Astrocyte of the spinal cord (primary cell): ENCODE data around the gene SIVA1.

Experiments
- DNase-seq: peaks from one replicate; pipeline ENCODE4 v3.0.0; 2011; ENCODE audit warnings: low read depth, low spot score
- H3K4me3 ChIP-seq: 2 replicates; pipeline ENCODE4 v1.5.1; 2011; ENCODE audit warnings: low read depth, mild to moderate bottlenecking, low read length, moderate library complexity
- in situ Hi-C: cut with HindIII; loops from 2 replicates; pipeline ENCODE4 v1.10.0; 2017; ENCODE audit warnings: low sequenced_read_pairs
- TF ChIP-seq, protein P1 (sequence below): IDR thresholded peaks from 2 replicates; pipeline ENCODE4 v1.5.1; 2012; ENCODE audit warnings: low read depth, mild to moderate bottlenecking, low read length, inconsistent platforms

The SIVA1 gene, protein sequence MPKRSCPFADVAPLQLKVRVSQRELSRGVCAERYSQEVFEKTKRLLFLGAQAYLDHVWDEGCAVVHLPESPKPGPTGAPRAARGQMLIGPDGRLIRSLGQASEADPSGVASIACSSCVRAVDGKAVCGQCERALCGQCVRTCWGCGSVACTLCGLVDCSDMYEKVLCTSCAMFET

DNA sequence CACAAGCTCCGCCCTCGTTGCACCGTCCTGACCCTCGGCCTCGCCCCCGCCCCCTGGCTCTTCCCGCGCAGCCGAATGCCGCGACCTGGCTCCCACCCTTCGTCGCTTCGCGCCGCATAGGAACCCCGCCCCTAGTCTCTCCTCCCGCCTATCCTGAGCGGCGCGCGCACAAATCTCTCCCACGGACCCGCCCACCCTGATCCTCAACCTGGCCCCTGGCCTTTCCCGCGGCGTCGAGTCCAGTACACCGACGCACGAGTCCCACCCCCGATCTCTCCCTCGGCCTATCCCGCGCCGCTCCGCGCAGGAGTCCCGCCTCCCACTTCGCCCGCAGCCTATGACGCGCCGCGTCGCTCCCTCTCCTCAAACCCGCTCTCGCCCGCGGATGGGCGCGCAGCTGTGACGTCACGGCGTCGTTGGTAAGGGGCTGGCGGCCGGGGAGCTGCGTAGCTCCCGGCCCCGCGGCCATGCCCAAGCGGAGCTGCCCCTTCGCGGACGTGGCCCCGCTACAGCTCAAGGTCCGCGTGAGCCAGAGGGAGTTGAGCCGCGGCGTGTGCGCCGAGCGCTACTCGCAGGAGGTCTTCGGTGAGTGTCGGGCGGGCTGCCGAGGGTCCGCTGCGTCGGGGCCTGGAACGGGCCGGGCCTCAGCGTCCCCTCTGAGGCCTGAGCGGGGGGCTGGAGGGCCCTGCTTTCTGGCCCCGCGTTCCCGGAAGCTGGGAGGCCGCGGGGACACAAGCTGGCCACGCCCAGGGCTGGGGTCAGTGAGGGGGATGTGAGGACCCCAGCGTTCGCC lies at the start of gene SIVA1:
SIVA1 (plus strand) TSS at position 413 of the 793 bp plus-strand sequence; CDS start at position 468, 55 bp downstream.
- in situ Hi-C loops = no loop called here
- TF ChIP-seq, protein P1, sequence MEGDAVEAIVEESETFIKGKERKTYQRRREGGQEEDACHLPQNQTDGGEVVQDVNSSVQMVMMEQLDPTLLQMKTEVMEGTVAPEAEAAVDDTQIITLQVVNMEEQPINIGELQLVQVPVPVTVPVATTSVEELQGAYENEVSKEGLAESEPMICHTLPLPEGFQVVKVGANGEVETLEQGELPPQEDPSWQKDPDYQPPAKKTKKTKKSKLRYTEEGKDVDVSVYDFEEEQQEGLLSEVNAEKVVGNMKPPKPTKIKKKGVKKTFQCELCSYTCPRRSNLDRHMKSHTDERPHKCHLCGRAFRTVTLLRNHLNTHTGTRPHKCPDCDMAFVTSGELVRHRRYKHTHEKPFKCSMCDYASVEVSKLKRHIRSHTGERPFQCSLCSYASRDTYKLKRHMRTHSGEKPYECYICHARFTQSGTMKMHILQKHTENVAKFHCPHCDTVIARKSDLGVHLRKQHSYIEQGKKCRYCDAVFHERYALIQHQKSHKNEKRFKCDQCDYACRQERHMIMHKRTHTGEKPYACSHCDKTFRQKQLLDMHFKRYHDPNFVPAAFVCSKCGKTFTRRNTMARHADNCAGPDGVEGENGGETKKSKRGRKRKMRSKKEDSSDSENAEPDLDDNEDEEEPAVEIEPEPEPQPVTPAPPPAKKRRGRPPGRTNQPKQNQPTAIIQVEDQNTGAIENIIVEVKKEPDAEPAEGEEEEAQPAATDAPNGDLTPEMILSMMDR = no peak
- H3K4me3 ChIP-seq = peak within 1 kb of the TSS; percentile 90
- peak; percentile 100 for DNase-seq

DNA sequence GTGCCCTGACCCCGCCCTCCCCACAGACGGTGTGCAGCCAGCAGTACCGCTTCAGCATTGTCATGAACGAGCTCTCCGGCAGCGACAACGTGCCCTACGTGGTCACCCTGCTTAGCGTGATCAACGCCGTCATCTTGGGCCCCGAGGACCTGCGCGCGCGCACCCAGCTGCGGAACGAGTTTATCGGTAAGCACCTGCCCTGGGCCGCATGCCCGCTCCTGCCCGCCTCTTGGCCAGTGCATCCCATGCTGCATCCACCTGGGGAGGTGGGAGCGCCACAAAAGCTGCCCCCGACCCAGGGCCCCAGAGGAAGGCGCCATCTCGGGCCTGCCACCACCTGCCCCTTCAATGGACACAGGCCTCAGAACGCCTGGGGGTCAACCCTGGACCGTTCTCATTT lies 49.7 kb upstream of the SIVA1 start:
- H3K4me3 ChIP-seq = no peak overlapping the region
- TF ChIP-seq, protein P1 = no peak
- in situ Hi-C loops = no loop called here
- no peak for DNase-seq

DNA sequence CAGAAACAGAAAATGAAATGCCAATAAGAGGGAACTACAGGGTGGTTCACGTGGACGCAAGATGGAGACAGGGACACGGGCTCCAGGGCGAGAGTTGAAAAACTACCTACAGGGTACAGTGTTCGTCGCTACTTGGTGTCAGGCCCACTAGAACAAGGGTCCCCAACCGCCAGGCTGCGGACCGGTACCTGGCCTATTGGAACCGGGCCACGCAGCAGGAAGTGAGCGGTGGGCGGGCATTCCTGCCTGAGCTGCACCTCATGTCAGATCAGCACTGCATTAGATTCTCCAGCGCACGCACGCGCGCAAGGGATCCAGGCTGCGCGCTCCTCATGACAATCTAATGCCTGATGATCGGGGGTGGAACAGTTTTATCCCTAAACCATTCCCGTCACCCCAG lies 48.7 kb upstream of the SIVA1 start:
- H3K4me3 ChIP-seq = no peak overlapping the region
- DNase-seq = no peak
- in situ Hi-C loops = no loop called here
- TF ChIP-seq, protein P1 = no peak

DNA sequence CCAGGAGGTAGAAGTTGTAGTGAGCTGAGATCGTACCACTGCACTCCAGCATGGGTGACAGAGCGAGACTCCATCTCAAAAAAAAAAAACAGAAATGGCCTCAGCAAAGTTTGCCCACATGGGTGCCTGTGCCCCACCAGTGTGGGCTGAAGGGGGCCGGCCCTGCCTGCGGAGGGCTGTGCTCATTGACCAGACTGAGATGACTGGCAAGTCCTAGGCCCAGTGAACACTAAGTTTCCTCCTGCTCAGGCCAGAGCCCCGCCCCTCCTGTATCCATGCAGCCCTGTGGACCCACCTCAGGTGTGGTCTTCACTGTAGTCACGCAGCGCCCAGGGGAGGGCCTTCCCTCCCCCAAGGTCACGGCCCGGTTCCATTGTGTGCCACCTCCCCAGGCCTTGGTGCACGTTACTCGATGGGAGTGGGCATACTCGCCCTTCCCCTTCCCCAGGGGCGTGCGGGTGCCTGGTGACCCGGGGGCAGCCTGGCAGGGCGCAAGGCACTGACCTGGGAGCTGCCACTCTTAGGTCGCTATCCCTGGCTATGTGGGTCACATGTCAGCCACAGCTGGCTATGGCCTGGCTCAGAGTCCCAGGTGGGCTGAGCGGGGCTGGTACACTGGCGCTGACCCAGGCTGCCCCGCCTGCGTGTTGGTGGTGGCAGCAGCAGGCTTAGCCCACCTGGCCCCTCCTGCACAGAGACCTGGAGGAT lies 47.5 kb upstream of the SIVA1 start:
- H3K4me3 ChIP-seq = no peak overlapping the region
- no peak for DNase-seq
- in situ Hi-C loops = no loop called here
- TF ChIP-seq, protein P1 = no peak

DNA sequence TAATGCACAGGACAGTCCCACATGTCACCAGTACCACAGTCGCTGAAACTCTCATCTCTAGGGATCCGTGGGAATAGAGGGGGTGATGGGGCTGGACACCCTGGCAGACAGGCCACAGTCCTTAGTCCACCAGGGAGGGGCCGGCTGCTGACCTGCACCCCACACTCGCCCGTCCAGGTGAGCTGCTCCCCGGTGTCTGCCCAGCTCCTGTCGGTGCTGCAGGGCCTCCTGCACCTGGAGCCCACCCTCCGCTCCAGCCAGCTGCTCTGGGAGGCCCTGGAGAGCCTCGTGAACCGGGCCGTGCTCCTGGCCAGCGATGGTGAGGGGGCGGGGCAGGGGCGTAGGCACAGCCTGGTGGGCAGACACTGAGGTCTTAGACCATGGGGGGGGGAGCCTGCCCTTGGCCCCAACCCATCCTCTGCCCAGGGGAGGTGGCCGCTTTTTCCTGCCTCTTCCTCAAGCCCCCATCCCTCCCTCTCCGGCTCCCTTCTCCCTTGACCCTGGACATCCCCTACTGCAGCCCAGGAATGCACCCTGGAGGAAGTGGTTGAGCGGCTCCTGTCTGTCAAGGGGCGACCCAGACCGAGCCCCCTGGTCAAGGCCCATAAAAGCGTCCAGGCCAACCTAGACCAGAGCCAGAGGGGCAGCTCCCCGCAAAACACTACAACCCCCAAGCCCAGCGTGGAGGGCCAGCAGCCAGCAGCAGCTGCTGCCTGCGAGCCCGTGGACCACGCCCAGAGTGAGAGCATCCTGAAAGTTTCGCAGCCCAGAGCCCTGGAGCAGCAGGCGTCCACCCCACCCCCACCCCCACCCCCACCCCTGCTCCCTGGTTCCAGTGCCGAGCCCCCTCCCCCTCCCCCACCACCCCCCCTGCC lies 46.0 kb upstream of the SIVA1 start:
- TF ChIP-seq, protein P1 = no peak
- no peak for DNase-seq
- in situ Hi-C loops = no loop called here
- no peak overlapping the region for H3K4me3 ChIP-seq
